Kidney epithelial cell (primary cell): Measurements from ENCODE around the gene NTN3. TPM values are rescaled to one million over a fixed set of nuclear protein-coding genes. Genes with fewer than 3 reads are reported as not detected.

Source experiments
- DNase-seq: peaks from one replicate; pipeline ENCODE4 v3.0.0-alpha.2; 2010; ENCODE audit warnings: low read depth
- H3K27me3 ChIP-seq: 2 replicates; pipeline ENCODE4 v1.6.0; 2011; ENCODE audit warnings: low read length; ENCODE audit not compliant: control insufficient read depth, insufficient read depth
- H3K36me3 ChIP-seq: 2 replicates; pipeline ENCODE4 v1.5.1; 2011; ENCODE audit warnings: low read length; ENCODE audit not compliant: control insufficient read depth, insufficient read depth
- H3K4me3 ChIP-seq: 2 replicates; pipeline ENCODE4 v1.5.1; 2011; ENCODE audit warnings: low read depth, mild to moderate bottlenecking, control low read depth, low read length
- total RNA-seq: library from RNA; depleted of rRNA; stranded (reverse); fragments of >200 nt; gene quantifications from 2 replicates; pipeline ENCODE4 v1.2.3, GENCODE V29; 2015
- TF ChIP-seq, protein P1 (sequence below): IDR thresholded peaks from 2 replicates; pipeline ENCODE4 v1.5.1; 2011; ENCODE audit warnings: mild to moderate bottlenecking, moderate library complexity, low read length, control low read depth, inconsistent platforms; ENCODE audit not compliant: insufficient read depth, poor library complexity, severe bottlenecking

Gene NTN3
- total RNA-seq, 1 donor from 2014 or later = 0.17 TPM

DNA sequence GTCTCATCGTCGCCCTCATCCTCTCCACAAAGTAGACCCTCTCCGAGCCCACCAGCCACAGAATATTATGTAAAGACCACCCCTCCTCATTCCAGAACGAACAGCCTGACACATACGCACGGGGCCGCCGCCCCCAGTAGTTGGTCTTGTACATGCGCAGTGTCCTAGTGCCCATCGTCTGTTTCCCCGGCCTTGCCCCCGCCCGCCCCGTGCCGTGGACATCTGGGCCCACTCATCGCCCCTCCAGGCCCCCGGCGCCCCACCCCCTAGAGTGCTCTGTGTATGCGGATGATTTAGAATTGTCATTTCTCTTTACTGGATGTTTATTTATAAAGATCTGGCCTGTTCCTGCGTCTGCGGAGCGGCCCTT is 48.6 kb downstream of the NTN3 start:
- TF ChIP-seq, protein P1, sequence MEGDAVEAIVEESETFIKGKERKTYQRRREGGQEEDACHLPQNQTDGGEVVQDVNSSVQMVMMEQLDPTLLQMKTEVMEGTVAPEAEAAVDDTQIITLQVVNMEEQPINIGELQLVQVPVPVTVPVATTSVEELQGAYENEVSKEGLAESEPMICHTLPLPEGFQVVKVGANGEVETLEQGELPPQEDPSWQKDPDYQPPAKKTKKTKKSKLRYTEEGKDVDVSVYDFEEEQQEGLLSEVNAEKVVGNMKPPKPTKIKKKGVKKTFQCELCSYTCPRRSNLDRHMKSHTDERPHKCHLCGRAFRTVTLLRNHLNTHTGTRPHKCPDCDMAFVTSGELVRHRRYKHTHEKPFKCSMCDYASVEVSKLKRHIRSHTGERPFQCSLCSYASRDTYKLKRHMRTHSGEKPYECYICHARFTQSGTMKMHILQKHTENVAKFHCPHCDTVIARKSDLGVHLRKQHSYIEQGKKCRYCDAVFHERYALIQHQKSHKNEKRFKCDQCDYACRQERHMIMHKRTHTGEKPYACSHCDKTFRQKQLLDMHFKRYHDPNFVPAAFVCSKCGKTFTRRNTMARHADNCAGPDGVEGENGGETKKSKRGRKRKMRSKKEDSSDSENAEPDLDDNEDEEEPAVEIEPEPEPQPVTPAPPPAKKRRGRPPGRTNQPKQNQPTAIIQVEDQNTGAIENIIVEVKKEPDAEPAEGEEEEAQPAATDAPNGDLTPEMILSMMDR = no peak
- no peaks in the 10 kb centered on the region for H3K27me3 ChIP-seq
- H3K4me3 ChIP-seq = no peak overlapping the region
- no peak for DNase-seq
- H3K36me3 ChIP-seq = peaks cover 5% of the 10 kb centered on the region

DNA sequence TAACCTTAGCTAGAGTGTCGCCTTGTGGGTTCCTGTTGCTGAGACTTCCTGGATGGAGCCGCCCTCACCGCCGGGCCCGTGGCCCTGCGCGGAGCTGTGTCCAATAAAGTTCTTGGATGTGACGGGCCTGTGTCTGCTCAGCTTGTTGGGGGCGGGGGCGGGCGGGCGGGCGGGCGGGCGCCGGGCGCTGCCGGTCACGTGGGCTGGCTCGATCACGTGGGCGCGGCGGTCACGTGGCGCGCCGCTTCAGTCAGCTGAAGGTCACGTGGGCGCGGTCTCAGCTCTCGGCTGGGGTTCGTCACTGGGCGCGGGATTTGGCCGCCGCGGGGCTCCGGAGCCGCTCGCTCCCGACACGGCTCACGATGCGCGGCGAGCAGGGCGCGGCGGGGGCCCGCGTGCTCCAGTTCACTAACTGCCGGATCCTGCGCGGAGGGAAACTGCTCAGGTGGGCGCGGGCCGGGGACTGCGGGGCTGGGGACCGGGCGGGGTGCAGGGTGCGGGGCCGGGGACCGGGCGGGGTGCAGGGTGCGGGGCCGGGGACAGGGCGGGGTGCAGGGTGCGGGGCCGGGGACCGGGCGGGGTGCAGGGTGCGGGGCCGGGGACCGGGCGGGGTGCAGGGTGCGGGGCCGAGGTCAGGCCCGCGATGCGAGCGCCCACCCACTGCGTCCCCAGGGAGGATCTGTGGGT is 49.1 kb downstream of the NTN3 start, which contains the start of gene AMDHD2:
Gene AMDHD2 (plus strand): TSS at position 275 of the 687 bp plus-strand sequence. CDS start 88 bp downstream, at position 363.
- H3K27me3 ChIP-seq = no peaks in the 10 kb centered on the region
- TF ChIP-seq, protein P1 = no peak
- H3K36me3 ChIP-seq = peaks cover 6% of the 10 kb centered on the region
- peak within 1 kb of the TSS; percentile 70 for H3K4me3 ChIP-seq
- peak; percentile 37 for DNase-seq

DNA sequence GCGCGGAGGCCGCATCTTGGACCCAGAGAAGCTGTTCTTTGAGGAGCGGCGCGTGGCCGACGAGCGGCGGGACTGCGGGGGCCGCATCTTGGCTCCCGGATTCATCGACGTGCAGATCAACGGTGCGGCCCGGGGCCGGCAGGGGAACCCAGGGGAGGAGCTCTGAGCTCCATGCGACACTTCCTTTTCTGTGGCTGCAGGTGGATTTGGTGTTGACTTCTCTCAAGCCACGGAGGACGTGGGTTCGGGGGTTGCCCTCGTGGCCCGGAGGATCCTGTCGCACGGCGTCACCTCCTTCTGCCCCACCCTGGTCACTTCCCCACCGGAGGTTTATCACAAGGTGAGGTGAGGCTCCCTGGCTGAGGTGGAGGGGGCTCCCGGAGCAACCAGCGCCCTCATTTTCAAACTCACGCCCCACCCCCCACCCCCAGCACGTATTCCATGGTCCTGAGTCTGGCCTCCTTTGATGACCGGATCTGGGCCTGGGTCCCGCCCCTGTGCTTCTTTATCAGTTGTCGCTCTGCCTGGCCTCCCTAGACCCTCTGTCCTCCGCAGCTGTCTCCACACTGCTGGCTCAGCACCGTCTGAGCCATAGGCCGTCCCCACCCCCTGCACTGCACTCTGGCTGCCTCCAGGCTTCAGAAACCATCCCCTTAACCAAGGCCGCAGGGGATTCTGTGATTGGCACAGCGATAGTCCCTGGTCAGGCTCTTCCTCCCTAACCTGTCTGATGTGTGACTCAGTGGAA is 49.9 kb downstream of the NTN3 start:
- DNase-seq = no peak
- H3K36me3 ChIP-seq = peaks cover 6% of the 10 kb centered on the region
- no peaks in the 10 kb centered on the region for H3K27me3 ChIP-seq
- TF ChIP-seq, protein P1 = no peak
- H3K4me3 ChIP-seq = peak overlapping the region; percentile 70

Other genes with a start within 250 kb of the NTN3 start
- 28.6 and 36.9 TPM in 2 replicates for gene E4F1, start 247.7 kb upstream of the NTN3 start, total RNA-seq
- gene DNASE1L2, start 234.9 kb upstream of the NTN3 start, total RNA-seq = 0.21 and 2.3 TPM in 2 replicates
- 81.7 and 86.7 TPM in 2 replicates for gene ECI1, start 219.7 kb upstream of the NTN3 start, total RNA-seq
- 243 and 268 TPM in 2 replicates for gene RNPS1, start 203.2 kb upstream of the NTN3 start, total RNA-seq
- gene ABCA3, start 130.6 kb upstream of the NTN3 start, total RNA-seq = 32.1 and 36.3 TPM in 2 replicates
- 7.4 and 8.6 TPM in 2 replicates for gene CCNF, start 41.9 kb upstream of the NTN3 start, total RNA-seq
- gene TEDC2, start 11.2 kb upstream of the NTN3 start, total RNA-seq = 12.0 and 14.2 TPM in 2 replicates
- 14.5 and 15.9 TPM in 2 replicates for gene TBC1D24, start 3.8 kb downstream of the NTN3 start, total RNA-seq
- 79.1 and 139 TPM in 2 replicates for gene ATP6V0C, start 42.7 kb downstream of the NTN3 start, total RNA-seq
- 76.0 and 87.5 TPM in 2 replicates for gene AMDHD2, start 49.1 kb downstream of the NTN3 start, total RNA-seq
- not detected in 2 replicates for gene CEMP1, start 60.1 kb downstream of the NTN3 start, total RNA-seq
- 27.0 and 30.5 TPM in 2 replicates for gene PDPK1, start 66.7 kb downstream of the NTN3 start, total RNA-seq
- gene KCTD5, start 211.2 kb downstream of the NTN3 start, total RNA-seq = 47.4 and 47.8 TPM in 2 replicates
- 2.9 and 3.1 TPM in 2 replicates for gene PRSS27, start 248.9 kb downstream of the NTN3 start, total RNA-seq